Fibroblast of upper back skin (primary cell): ENCODE measurements around the gene FEM1B.

Experiments used
- DNase-seq: peaks from one replicate; pipeline ENCODE4 v3.0.0-alpha.2; 2013

FEM1B gene

GRCh38 chr15:68286256-68286655 lies 8.7 kb downstream of the FEM1B start:
- no peak for DNase-seq

GRCh38 chr15:68289057-68289456 lies 11.5 kb downstream of the FEM1B start:
- no peak for DNase-seq

GRCh38 chr15:68289621-68290352 lies 12.2 kb downstream of the FEM1B start:
- no peak for DNase-seq

- DNase-seq: no peak
Measured at GRCh38 chr15:68290715-68291114, 13.2 kb downstream of the FEM1B start.

GRCh38 chr15:68292157-68292781 lies 14.7 kb downstream of the FEM1B start:
- no peak for DNase-seq

- DNase-seq: no peak
Measured at GRCh38 chr15:68292967-68293366, 15.4 kb downstream of the FEM1B start.

- no peak for DNase-seq
Measured at GRCh38 chr15:68295014-68295805, 17.7 kb downstream of the FEM1B start.

- no peak for DNase-seq
Measured at GRCh38 chr15:68298336-68298735, 20.8 kb downstream of the FEM1B start.

- no peak for DNase-seq
Measured at GRCh38 chr15:68298882-68299381, 21.4 kb downstream of the FEM1B start.

- DNase-seq: no peak
Measured at GRCh38 chr15:68299436-68299835, 21.9 kb downstream of the FEM1B start.

- no peak for DNase-seq
Measured at GRCh38 chr15:68300115-68300940, 22.8 kb downstream of the FEM1B start.

- no peak for DNase-seq
Measured at GRCh38 chr15:68301301-68301700, 23.8 kb downstream of the FEM1B start.

GRCh38 chr15:68302729-68303128 lies 25.2 kb downstream of the FEM1B start:
- DNase-seq: no peak

GRCh38 chr15:68303134-68303533 lies 25.6 kb downstream of the FEM1B start:
- DNase-seq: no peak

- no peak for DNase-seq
Measured at GRCh38 chr15:68303560-68304436, 26.3 kb downstream of the FEM1B start.

- no peak for DNase-seq
Measured at GRCh38 chr15:68304589-68305337, 27.2 kb downstream of the FEM1B start.

- no peak for DNase-seq
Measured at GRCh38 chr15:68305420-68305871, 27.9 kb downstream of the FEM1B start.

- DNase-seq: no peak
Measured at GRCh38 chr15:68307131-68307928, 29.8 kb downstream of the FEM1B start.

- no peak for DNase-seq
Measured at GRCh38 chr15:68309024-68309423, 31.5 kb downstream of the FEM1B start.
